Right renal cortex interstitium (tissue), 3 donors: Measurements from ENCODE around the gene EXOC6B. TPM values are rescaled to one million over a fixed set of nuclear protein-coding genes. Genes with fewer than 3 reads are reported as not detected.

Experiments
- DNase-seq, 3 donors: peaks; one replicate each; pipeline ENCODE4 v3.0.0-alpha.2; 2013; ENCODE audit warnings: low read depth in 3 of 3, low spot score in 2 of 3
- polyA plus RNA-seq, 3 donors: library from polyadenylated mRNA; unstranded; fragments of 120-200 nt; gene quantifications; one replicate each; pipeline ENCODE4 v1.2.1, GENCODE V29; 2013; ENCODE audit not compliant: insufficient read length in 3 of 3

EXOC6B gene
- polyA plus RNA-seq, 3 donors = 23.6 to 25.8 (median 24.0) TPM

- DNase-seq = no peak
Observed at GRCh38 chr2:72796766-72797165, 29.1 kb downstream of the EXOC6B start.

DNA sequence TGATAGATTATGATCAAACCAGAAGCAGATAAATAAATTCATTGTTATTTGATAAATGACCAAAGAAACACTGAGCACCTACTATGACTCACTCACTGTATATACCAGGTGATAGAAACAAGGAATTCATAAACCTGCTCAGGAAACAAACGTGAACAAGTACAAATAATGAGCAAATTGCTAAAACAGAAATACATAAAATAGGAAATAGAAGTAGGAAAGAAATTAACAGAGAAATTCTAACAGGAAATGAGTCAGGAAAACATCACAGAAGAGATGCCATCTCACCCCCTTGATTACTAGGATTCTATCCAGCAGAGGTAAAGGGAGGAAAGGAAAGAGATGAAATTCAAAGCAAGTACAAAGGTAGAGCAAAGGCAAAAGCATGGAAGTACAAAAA, 31.3 kb downstream of the EXOC6B start:
- DNase-seq = no peak

DNA sequence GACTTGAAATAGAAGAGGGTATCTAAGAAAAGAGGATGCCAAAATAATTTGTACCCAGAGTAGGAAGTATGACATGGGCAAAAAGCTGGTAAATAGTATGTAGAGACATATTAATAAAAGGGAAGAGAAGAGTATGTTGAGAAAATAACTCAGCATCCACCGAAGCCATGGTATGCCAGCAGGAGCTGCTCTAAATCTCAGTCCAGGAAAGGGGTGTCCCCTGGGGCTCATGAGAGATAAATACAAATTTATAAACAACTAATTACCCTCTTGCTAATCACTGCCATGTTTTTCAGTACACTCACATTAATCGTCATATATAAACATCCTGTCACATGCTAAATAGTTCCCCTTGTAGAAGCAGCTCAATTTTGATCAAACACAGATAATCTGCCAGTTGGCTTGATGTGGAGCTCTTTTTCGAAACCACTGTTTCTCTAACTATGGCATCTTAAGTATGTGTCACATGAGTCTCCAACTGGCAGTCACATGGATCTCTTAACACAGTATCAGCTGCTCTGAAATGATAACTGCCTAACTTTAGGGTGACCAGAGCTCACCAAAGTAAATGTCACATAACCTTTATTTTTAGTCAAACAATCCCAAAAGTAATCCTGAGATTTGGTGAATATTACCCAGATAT, 31.9 kb downstream of the EXOC6B start:
- no peak for DNase-seq

GRCh38 chr2:72789241-72789640, 36.6 kb downstream of the EXOC6B start:
- no peak for DNase-seq

- no peak for DNase-seq
Observed at GRCh38 chr2:72788756-72789155, 37.1 kb downstream of the EXOC6B start.

- no peak for DNase-seq
Observed at GRCh38 chr2:72785517-72785916, 40.3 kb downstream of the EXOC6B start.

DNA sequence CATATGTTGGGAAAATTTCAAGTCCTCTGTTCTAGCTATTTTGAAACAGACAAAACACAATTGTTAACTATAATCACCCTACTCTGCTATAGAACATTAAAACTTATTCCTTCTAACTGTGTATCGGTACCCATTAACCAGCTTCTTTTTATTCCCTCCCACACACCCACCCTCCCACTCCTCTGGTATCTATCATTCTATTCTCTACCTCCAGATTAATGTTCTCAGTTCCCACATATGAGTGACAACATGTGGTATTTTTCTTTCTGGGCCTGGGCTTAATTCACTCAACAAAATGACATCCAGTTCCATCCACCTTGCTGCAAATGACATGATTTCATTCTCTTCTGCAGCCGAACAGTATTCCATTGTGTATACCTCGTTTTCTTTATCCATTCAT, 43.3 kb downstream of the EXOC6B start:
- DNase-seq = no peak

DNA sequence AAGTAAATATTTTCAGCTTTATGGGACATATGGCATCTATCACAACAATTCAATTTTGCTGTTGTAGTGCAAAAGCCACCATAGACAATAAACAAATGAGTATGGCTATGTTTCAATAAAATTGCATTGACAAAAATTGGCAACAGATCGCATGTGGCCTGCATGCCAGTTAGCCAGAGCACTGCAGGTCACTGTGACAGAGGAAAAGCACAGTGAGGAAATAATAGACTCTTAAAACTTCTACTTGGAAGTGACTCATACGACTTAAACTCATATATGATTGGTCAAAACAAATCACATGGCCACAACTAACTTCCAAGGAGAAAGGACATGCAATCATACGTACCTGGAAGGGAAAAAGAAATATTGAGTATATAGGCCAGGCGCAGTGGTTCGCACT, 44.4 kb downstream of the EXOC6B start:
- DNase-seq = no peak

GRCh38 chr2:72780477-72780876, 45.4 kb downstream of the EXOC6B start:
- DNase-seq = no peak

GRCh38 chr2:72779495-72779894, 46.3 kb downstream of the EXOC6B start:
- no peak for DNase-seq

- no peak for DNase-seq
Observed at GRCh38 chr2:72778410-72778809, 47.4 kb downstream of the EXOC6B start.

DNA sequence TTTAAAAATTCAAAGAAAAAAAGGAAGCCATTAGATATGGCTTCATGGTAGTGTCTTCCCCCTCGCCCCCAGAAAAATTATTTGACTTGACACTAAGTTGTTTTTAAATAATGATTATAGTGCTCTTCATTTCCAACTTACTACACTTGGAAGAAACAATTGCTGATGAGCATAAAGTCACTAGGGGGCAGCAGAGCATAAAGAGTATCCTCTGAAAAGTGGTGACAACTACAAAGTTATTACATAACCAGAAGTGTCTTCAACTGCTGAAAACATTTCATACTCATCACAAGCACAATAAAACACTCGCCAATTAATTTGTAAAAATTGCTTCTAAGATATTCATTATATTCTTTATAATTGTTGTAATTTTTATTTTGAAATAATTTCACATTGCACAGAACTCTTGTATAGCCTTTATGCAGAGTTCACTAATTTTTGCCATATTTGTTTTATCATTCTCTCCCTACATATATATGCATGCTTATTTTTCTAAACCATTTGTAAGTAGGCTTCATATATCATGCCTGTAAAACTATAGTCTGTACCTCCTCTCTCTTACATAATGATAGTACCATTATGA, 54.9 kb downstream of the EXOC6B start:
- DNase-seq = peak in 2 of 3 donors; percentile 39 to 50

DNA sequence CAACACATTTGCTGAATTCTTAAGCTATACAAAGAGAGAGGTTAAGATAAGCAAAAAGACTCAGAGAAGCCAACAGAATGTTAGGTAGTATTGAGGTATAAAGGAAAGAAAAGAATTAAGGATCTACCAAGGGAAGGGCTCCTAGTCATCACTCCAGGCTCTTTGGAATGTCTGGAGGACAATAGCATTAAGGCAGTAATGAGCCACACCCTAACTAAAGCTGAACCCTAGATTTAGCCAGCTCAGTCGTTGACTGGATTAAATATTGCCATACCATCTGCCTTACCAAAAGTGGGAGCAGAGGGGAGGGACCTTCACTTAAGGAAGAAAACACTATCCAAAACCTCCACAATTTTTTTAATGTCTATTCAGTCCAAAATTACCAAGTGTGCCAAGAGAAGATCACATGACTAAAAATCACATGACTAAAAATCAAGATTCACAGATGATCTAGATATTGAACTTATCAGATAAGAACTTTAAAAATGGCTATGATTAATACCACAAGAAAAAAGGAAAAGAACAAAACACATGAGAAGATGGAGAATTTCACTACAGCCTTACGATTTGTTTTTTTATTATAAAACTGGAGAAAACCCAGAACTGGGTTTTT, 59.7 kb downstream of the EXOC6B start:
- DNase-seq = no peak

DNA sequence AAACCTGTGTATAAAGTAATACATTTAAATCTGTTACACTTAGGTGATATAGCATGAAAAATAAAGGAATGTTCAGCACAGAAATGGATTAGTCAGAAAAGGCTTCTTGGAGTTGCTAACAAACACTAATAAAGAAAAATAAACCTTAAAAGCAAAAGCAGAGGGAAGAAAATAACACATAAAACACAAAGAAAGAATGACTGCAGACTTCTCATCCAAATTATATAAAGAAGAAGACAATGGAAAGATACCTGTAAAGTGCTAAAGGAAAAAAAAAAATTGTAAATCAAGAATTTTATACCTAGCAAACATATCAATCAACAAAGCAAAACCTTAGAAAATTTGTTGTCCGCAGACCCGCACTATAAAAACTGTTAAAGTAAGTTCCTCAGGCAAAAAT, 63.6 kb downstream of the EXOC6B start:
- no peak for DNase-seq

GRCh38 chr2:72759755-72760154, 66.1 kb downstream of the EXOC6B start:
- no peak for DNase-seq

DNA sequence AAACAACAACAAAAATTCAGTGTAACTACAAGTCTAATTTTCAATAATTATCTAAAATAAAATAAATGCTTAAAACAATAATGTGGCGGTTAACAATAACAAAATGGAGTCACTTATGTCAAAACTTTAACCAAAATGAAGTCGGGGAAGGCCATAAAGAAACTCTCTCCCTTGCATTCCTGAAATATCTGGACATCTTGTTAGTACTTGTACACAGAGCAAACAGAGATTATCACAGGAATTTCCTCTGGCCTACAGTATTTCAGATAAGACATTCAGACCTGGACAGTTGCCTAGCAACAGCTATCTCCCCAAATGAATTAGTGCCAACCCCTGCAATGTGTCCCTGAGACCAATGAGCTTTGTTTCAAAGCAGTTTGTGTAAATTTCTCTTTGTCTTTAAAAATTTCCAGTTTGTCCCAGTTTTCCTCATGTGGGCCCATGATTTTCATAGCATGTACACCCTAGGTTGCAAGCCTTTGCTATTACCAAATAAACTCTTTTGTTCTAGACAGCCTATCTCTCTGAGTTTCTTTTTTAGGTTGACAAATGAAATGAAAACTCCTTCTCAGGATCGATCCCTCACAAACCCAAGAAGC, 68.6 kb downstream of the EXOC6B start:
- DNase-seq = no peak

- DNase-seq = no peak
Observed at GRCh38 chr2:72755647-72756423, 70.0 kb downstream of the EXOC6B start.

GRCh38 chr2:72754628-72755320, 71.1 kb downstream of the EXOC6B start:
- DNase-seq = no peak

GRCh38 chr2:72750977-72751639, 74.7 kb downstream of the EXOC6B start:
- no peak for DNase-seq

DNA sequence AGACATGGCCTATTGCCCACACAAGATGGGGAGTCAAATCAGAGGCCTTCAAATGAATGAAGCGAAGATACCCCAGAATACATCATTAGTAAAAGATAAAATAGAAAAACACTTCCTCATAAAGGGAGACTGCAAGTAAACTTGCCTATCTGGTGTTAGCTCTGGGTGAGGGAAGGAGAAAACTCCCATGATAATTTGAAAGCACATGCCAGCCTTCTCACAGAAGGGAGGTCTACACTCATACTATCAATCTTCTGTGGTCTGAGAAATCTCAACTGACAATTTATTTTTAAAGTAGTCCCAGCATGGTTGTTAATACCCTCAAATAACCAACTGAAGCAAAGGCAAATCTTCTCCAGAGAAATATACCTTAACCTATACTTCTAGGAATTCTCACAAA, 75.4 kb downstream of the EXOC6B start:
- no peak for DNase-seq
